Pancreas (tissue), 10 donors: Measurements from ENCODE around the gene PLEKHG4. TPM values are rescaled to one million over a fixed set of nuclear protein-coding genes. Genes with fewer than 3 reads are reported as not detected.

Experiments used
- ATAC-seq, 4 donors: fragments of 200-7000 bp; cut with Tn5 transposase; one replicate each; pipeline versions ENCODE4 v1.8.0 to v1.9.1; 2020; ENCODE audit warnings: mild to moderate bottlenecking in 4 of 4, moderate library complexity in 4 of 4
- DNase-seq, 6 donors: peaks; one replicate each; pipeline ENCODE4 v3.0.0-alpha.2; 2020
- FAIRE-seq: peaks from 2 replicates; lab custom pipeline; 2012; peaks lifted over from hg19 to GRCh38; lab: Jason Lieb, UNC
- H3K27ac ChIP-seq, 4 donors: fragments of 200-600 bp; sonication (generic); 1 replicate in 3 of 4; 2 replicates in 1 of 4; pipeline versions ENCODE4 v1.5.0 to v1.8.0; 2020
- H3K27me3 ChIP-seq, 4 donors: fragments of 200-600 bp; one replicate each; pipeline ENCODE4 v1.8.0; 2021
- H3K36me3 ChIP-seq, 3 donors: fragments of 200-600 bp; sonication (generic) in 1 of 3; one replicate each; pipeline versions ENCODE4 v1.5.0 to v1.8.0; 2020 to 2021
- H3K4me1 ChIP-seq, 3 donors: fragments of 200-600 bp; one replicate each; pipeline ENCODE4 v1.8.0; 2021
- H3K4me3 ChIP-seq, 4 donors: fragments of 200-600 bp; sonication (generic) in 2 of 4; one replicate each; pipeline versions ENCODE4 v1.5.0 to v1.8.0; 2020 to 2021
- H3K9me3 ChIP-seq, 4 donors: fragments of 200-600 bp; one replicate each; pipeline ENCODE4 v1.8.0; 2021
- CTCF ChIP-seq, 4 donors: fragments of 200-600 bp; sonication (generic) in 3 of 4; IDR thresholded peaks; one replicate each; pipeline versions ENCODE4 v1.5.0 to v1.8.0; 2021; ENCODE audit warnings: antibody characterized with exemption in 4 of 4
- WGBS, 2 donors: extraction: QIAGEN DNeasy Blood & Tissue Kit; methylation state at CpG; one replicate each; pipeline ENCODE4 v1.1.7; 2013; 5-methylcytosine and 5-hydroxymethylcytosine counted together
- intact Hi-C, 3 donors: fragments of 100-400 bp; cut with DNase I; formaldehyde crosslinking; loops; one replicate each; pipeline versions ENCODE4 v1.11.1 to v1.14.2; 2022
- polyA plus RNA-seq, 2 donors: library from polyadenylated mRNA; stranded (reverse); fragments of 200-250 nt; gene quantifications; one replicate each; pipeline ENCODE4 v1.2.3, GENCODE V29; 2013
- total RNA-seq, 6 donors: library from RNA; stranded (reverse); fragmentation: NEBNext Ultra II Directional in 4 of 6; extraction: Animal tissue kit (Norgen Biotek cat#: 25700) in 4 of 6; gene quantifications; one replicate each; pipeline versions ENCODE4 v1.2.1 to v1.2.4, GENCODE V29; 2021 to 2023
- donor health status: healthy with polysubstance abuse.
- donor health status: DM: no; HTN: no; CAD: no; lungs with moderate emphysema.
- donor health status: DM: no; HTN: no; CAD: no.
- donor health status: control.
- donor health status: control.
- donor health status: Bipolar disorder and iron deficiency.
- donor health status: DM: yes; HTN: yes; CAD: no.
- donor health status: DM: no; HTN: no; CAD: no.
- donor health status: DM: no; HTN: no; CAD: no.
- donor health status: DM: yes; HTN: yes; CAD: no.

Gene PLEKHG4
- total and polyA plus RNA-seq, 8 donors: 3.5 to 28.5 (median 6.2) TPM

GRCh38 chr16:67268136-67268579 is 11.2 kb upstream of the PLEKHG4 start:
- intact Hi-C loops: no loop called here
- H3K36me3 ChIP-seq: no peaks in the 10 kb centered on the region
- 47 to 54% methylated on average over 5 of the region's 5 CpGs for WGBS, 2 donors
- H3K27ac ChIP-seq: no peak overlapping the region
- ATAC-seq (peak in 3 of 4 donors; percentile 70 to 76 (median 71)), DNase-seq (peak in 1 of 6 donors; percentile 17), FAIRE-seq (no peak)
- H3K9me3 ChIP-seq: no peaks in the 10 kb centered on the region
- no peaks in the 10 kb centered on the region for H3K27me3 ChIP-seq
- no peaks in the 10 kb centered on the region for H3K4me1 ChIP-seq
- no peak for TF ChIP-seq CTCF (IDR thresholded peaks at IDR 0.05)
- H3K4me3 ChIP-seq: no peak overlapping the region

- ATAC-seq (peak in 1 of 4 donors; percentile 43), DNase-seq (peak in 1 of 6 donors; percentile 3), FAIRE-seq (no peak)
- no peaks in the 10 kb centered on the region for H3K4me1 ChIP-seq
- intact Hi-C loops: no loop called here
- TF ChIP-seq CTCF (IDR thresholded peaks at IDR 0.05): no peak
- no peak overlapping the region for H3K27ac ChIP-seq
- H3K9me3 ChIP-seq: no peaks in the 10 kb centered on the region
- H3K4me3 ChIP-seq: no peak overlapping the region
- WGBS, 2 donors: 36 to 47% methylated on average over 5 of the region's 5 CpGs
- no peaks in the 10 kb centered on the region for H3K36me3 ChIP-seq
- no peaks in the 10 kb centered on the region for H3K27me3 ChIP-seq
These were observed 9.6 kb upstream of the PLEKHG4 start for GRCh38 chr16:67269766-67270165.

GRCh38 chr16:67270931-67271338 is 8.4 kb upstream of the PLEKHG4 start:
- intact Hi-C loops: no loop called here
- peak in 1 of 6 donors; percentile 23 for DNase-seq
- no peaks in the 10 kb centered on the region for H3K27me3 ChIP-seq
- FAIRE-seq: no peak
- no peak overlapping the region for H3K27ac ChIP-seq
- no peak for ATAC-seq
- WGBS, 2 donors: 76 to 80% methylated on average over 11 of the region's 11 CpGs
- no peak overlapping the region for H3K4me3 ChIP-seq
- TF ChIP-seq CTCF (IDR thresholded peaks at IDR 0.05): no peak
- no peaks in the 10 kb centered on the region for H3K4me1 ChIP-seq
- no peaks in the 10 kb centered on the region for H3K36me3 ChIP-seq
- no peaks in the 10 kb centered on the region for H3K9me3 ChIP-seq

- no peak overlapping the region for H3K27ac ChIP-seq
- H3K36me3 ChIP-seq: no peaks in the 10 kb centered on the region
- intact Hi-C loops: no loop called here
- no peaks in the 10 kb centered on the region for H3K9me3 ChIP-seq
- H3K4me1 ChIP-seq: no peaks in the 10 kb centered on the region
- DNase-seq: peak in 1 of 6 donors; percentile 13
- FAIRE-seq: no peak
- peak in 1 of 4 donors; percentile 13 for ATAC-seq
- H3K27me3 ChIP-seq: no peaks in the 10 kb centered on the region
- no peak overlapping the region for H3K4me3 ChIP-seq
- no peak for TF ChIP-seq CTCF (IDR thresholded peaks at IDR 0.05)
- WGBS, 2 donors: 85 to 87% methylated on average over 4 of the region's 4 CpGs
These were observed 7.9 kb upstream of the PLEKHG4 start for GRCh38 chr16:67271446-67271845.

- DNase-seq (no peak), ATAC-seq (no peak), FAIRE-seq (no peak)
- Histone ChIP-seq H3K4me3 (no peak overlapping the region), H3K27ac (no peak overlapping the region), H3K9me3 (no peaks in the 10 kb centered on the region), H3K27me3 (no peaks in the 10 kb centered on the region), H3K4me1 (peaks cover 0 to 3% (median 0%) of the 10 kb centered on the region in 3 donors), H3K36me3 (no peaks in the 10 kb centered on the region)
- WGBS, 2 donors: 73 to 78% methylated on average over 2 of the region's 2 CpGs
- intact Hi-C loops: no loop called here
- no peak for TF ChIP-seq CTCF (IDR thresholded peaks at IDR 0.05)
These were observed 4.0 kb upstream of the PLEKHG4 start for GRCh38 chr16:67275321-67275720.
